Measurements from ENCODE around the gene CYB561. TPM values are rescaled to one million over a fixed set of nuclear protein-coding genes. Genes with fewer than 3 reads are reported as not detected.

CYB561 gene
- total RNA-seq, 1 experiment from 2014 or later, result 29.1 TPM

GRCh38 chr17:63390090-63390489 is 56.0 kb downstream of the CYB561 start:
- intact Hi-C loops (cut with micrococcal nuclease; ENCODE audit: unreplicated experiment), result no loop called here
- Histone ChIP-seq H3K4me1 (ENCODE audit: insufficient read depth, low read length, poor library complexity, severe bottlenecking) (no peaks in the 10 kb centered on the region), H3K27ac (ENCODE audit: low read depth, low read length, poor library complexity, severe bottlenecking) (no peak overlapping the region), H3K27me3 (replicated peaks; ENCODE audit: insufficient read depth, low read depth, low read length, poor library complexity) (no peaks in the 10 kb centered on the region), H3K9me3 (ENCODE audit: low read depth, low read length, poor library complexity, severe bottlenecking) (no peaks in the 10 kb centered on the region), H3K4me3 (ENCODE audit: low read depth, low read length, poor library complexity, severe bottlenecking) (no peak overlapping the region), H3K36me3 (ENCODE audit: insufficient read depth, low read length, poor library complexity, severe bottlenecking) (no peaks in the 10 kb centered on the region)
- TF ChIP-seq, protein P1, sequence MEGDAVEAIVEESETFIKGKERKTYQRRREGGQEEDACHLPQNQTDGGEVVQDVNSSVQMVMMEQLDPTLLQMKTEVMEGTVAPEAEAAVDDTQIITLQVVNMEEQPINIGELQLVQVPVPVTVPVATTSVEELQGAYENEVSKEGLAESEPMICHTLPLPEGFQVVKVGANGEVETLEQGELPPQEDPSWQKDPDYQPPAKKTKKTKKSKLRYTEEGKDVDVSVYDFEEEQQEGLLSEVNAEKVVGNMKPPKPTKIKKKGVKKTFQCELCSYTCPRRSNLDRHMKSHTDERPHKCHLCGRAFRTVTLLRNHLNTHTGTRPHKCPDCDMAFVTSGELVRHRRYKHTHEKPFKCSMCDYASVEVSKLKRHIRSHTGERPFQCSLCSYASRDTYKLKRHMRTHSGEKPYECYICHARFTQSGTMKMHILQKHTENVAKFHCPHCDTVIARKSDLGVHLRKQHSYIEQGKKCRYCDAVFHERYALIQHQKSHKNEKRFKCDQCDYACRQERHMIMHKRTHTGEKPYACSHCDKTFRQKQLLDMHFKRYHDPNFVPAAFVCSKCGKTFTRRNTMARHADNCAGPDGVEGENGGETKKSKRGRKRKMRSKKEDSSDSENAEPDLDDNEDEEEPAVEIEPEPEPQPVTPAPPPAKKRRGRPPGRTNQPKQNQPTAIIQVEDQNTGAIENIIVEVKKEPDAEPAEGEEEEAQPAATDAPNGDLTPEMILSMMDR (conservative IDR thresholded peaks at IDR 0.05; ENCODE audit: low read depth, low read length), result no peak
- TF ChIP-seq EZH2 (IDR thresholded peaks at IDR 0.05; ENCODE audit: borderline replicate concordance, low read depth, low read length, poor library complexity, severe bottlenecking), result no peak
- CTCF ChIA-PET, result no interaction called here
- no peak for DNase-seq (ENCODE audit: low spot score)
- POLR2A ChIA-PET (ENCODE audit: low non-redundant PET), result no interaction called here
- no TSS peak for BruUV-seq (replicated peaks)

- POLR2A ChIA-PET (ENCODE audit: low non-redundant PET), result no interaction called here
- CTCF ChIA-PET, result no interaction called here
- H3K4me1 ChIP-seq (ENCODE audit: insufficient read depth, low read length, poor library complexity, severe bottlenecking), result no peaks in the 10 kb centered on the region
- no peak overlapping the region for H3K27ac ChIP-seq (ENCODE audit: low read depth, low read length, poor library complexity, severe bottlenecking)
- H3K4me3 ChIP-seq (ENCODE audit: low read depth, low read length, poor library complexity, severe bottlenecking), result no peak overlapping the region
- TF ChIP-seq EZH2 (IDR thresholded peaks at IDR 0.05; ENCODE audit: borderline replicate concordance, low read depth, low read length, poor library complexity, severe bottlenecking), result no peak
- TF ChIP-seq, protein P1 (conservative IDR thresholded peaks at IDR 0.05; ENCODE audit: low read depth, low read length), result no peak
- no peaks in the 10 kb centered on the region for H3K36me3 ChIP-seq (ENCODE audit: insufficient read depth, low read length, poor library complexity, severe bottlenecking)
- no TSS peak for BruUV-seq (replicated peaks)
- H3K27me3 ChIP-seq (replicated peaks; ENCODE audit: insufficient read depth, low read depth, low read length, poor library complexity), result no peaks in the 10 kb centered on the region
- H3K9me3 ChIP-seq (ENCODE audit: low read depth, low read length, poor library complexity, severe bottlenecking), result no peaks in the 10 kb centered on the region
- DNase-seq (ENCODE audit: low spot score), result no peak
- intact Hi-C loops (cut with micrococcal nuclease; ENCODE audit: unreplicated experiment), result no loop called here
Measured at GRCh38 chr17:63387656-63388340, 58.3 kb downstream of the CYB561 start.

- TF ChIP-seq, protein P1 (conservative IDR thresholded peaks at IDR 0.05; ENCODE audit: low read depth, low read length), result no peak
- no peak for TF ChIP-seq EZH2 (IDR thresholded peaks at IDR 0.05; ENCODE audit: borderline replicate concordance, low read depth, low read length, poor library complexity, severe bottlenecking)
- Histone ChIP-seq H3K9me3 (ENCODE audit: low read depth, low read length, poor library complexity, severe bottlenecking) (no peaks in the 10 kb centered on the region), H3K36me3 (ENCODE audit: insufficient read depth, low read length, poor library complexity, severe bottlenecking) (no peaks in the 10 kb centered on the region), H3K27ac (ENCODE audit: low read depth, low read length, poor library complexity, severe bottlenecking) (no peak overlapping the region), H3K27me3 (replicated peaks; ENCODE audit: insufficient read depth, low read depth, low read length, poor library complexity) (no peaks in the 10 kb centered on the region), H3K4me1 (ENCODE audit: insufficient read depth, low read length, poor library complexity, severe bottlenecking) (no peaks in the 10 kb centered on the region), H3K4me3 (ENCODE audit: low read depth, low read length, poor library complexity, severe bottlenecking) (no peak overlapping the region)
- no TSS peak for BruUV-seq (replicated peaks)
- DNase-seq (ENCODE audit: low spot score), result no peak
- intact Hi-C loops (cut with micrococcal nuclease; ENCODE audit: unreplicated experiment), result no loop called here
- ChIA-PET POLR2A (ENCODE audit: low non-redundant PET) (no interaction called here), CTCF (no interaction called here)
Measured at GRCh38 chr17:63382826-63383225, 63.3 kb downstream of the CYB561 start.

Other genes starting within 250 kb of the CYB561 start
- gene ACE, start 30.8 kb upstream of the CYB561 start, total RNA-seq (2021), result 2.1 and 2.6 TPM in 2 replicates
- gene KCNH6, start 77.1 kb upstream of the CYB561 start, total RNA-seq (2021), result not detected in 2 replicates
- gene DCAF7, start 104.2 kb upstream of the CYB561 start, total RNA-seq (2021), result 116 and 138 TPM in 2 replicates
- gene TACO1, start 154.6 kb upstream of the CYB561 start, total RNA-seq (2021), result 38.7 and 39.0 TPM in 2 replicates
- gene MAP3K3, start 176.1 kb upstream of the CYB561 start, total RNA-seq (2021), result 25.9 and 27.8 TPM in 2 replicates

Measured in A673 (cell line).